Prostate gland (tissue), 2 donors: Measurements from ENCODE around the gene PON1.

ENCODE experiments used
- POLR2A ChIP-seq: fragments of 450-650 bp; IDR thresholded peaks from one replicate; pipeline ENCODE4 v1.6.1; 2016; ENCODE audit warnings: antibody characterized with exemption, mild to moderate bottlenecking
- POLR2AphosphoS5 ChIP-seq: sonication (generic); formaldehyde crosslinking; IDR thresholded peaks from one replicate; pipeline ENCODE4 v1.6.1; 2017; ENCODE audit warnings: antibody characterized with exemption
- TF ChIP-seq, protein P1 (sequence below), 4 experiments: fragments of 200-600 bp in 2 of 4; fragments of 450-650 bp in 2 of 4; sonication (generic) in 2 of 4; IDR thresholded peaks; 1 replicate in 3 of 4; 2 replicates in 1 of 4; pipeline ENCODE4 v1.5.1; 2016 to 2019; ENCODE audit warnings: antibody characterized with exemption in 4 of 4, mild to moderate bottlenecking in 2 of 4, moderate library complexity in 2 of 4

DNA sequence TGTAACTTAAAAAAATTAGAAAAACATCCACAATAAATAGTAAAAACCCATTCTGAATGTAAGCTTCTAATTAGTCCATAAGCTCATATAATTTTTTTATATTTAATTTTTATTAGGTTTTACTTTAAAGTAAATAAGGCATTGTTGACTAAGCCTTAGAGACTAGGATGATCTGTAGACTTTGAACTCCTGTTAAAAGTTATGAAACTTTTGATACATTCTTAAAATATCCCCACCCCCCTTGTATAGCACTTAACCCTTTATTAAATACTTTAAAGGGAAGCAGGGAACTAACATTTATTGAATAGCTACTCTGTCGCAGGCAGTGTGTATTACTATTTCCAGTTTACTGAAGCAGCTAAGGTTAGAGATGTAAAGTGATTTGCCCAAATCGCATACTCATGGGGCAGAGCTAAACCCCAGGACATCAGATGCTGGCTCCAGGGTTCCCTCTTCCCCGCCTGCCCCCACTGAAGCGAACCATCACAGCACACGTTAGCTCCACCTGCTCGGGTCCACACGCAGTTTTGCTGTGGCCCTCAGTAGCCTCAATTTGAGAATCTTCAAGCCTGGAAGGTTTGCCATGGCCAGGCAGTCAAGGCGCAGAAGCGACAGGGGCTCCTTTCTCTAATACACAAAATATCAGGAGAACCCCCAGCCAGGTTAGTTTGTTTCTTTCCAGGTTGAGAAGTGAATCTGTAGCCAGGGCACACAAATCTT, 762 bp downstream of the PON1 start:
- TF ChIP-seq, protein P1, sequence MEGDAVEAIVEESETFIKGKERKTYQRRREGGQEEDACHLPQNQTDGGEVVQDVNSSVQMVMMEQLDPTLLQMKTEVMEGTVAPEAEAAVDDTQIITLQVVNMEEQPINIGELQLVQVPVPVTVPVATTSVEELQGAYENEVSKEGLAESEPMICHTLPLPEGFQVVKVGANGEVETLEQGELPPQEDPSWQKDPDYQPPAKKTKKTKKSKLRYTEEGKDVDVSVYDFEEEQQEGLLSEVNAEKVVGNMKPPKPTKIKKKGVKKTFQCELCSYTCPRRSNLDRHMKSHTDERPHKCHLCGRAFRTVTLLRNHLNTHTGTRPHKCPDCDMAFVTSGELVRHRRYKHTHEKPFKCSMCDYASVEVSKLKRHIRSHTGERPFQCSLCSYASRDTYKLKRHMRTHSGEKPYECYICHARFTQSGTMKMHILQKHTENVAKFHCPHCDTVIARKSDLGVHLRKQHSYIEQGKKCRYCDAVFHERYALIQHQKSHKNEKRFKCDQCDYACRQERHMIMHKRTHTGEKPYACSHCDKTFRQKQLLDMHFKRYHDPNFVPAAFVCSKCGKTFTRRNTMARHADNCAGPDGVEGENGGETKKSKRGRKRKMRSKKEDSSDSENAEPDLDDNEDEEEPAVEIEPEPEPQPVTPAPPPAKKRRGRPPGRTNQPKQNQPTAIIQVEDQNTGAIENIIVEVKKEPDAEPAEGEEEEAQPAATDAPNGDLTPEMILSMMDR (IDR thresholded peaks at IDR 0.05) = no peak
- no peak for TF ChIP-seq POLR2A
- TF ChIP-seq POLR2AphosphoS5 = no peak
